ENCODE results near the gene GPRC5C. TPM values are rescaled to one million over a fixed set of nuclear protein-coding genes. Genes with fewer than 3 reads are reported as not detected.

The GPRC5C gene
- 74.7 and 80.3 TPM in 2 replicates for total RNA-seq

- Histone ChIP-seq H3K4me3 (ENCODE audit: low read depth, low read length) (peak within 1 kb of the TSS; percentile 83), H3K27me3 (ENCODE audit: control insufficient read depth, insufficient read depth, low read length) (no peaks in the 10 kb centered on the region), H3K36me3 (ENCODE audit: control insufficient read depth, insufficient read depth, low read length) (no peaks in the 10 kb centered on the region)
- TF ChIP-seq CTCF (IDR thresholded peaks at IDR 0.05; ENCODE audit: insufficient read depth, low read length, poor library complexity, severe bottlenecking) = no peak
- peak; percentile 35 for DNase-seq (ENCODE audit: low read depth)
Measured at GRCh38 chr17:74431568-74432423, at the start of gene GPRC5C. GPRC5C (plus strand) TSS chr17:74432088; CDS start chr17:74439777, 7,689 bp downstream.

GRCh38 chr17:74383141-74383540, 48.7 kb upstream of the GPRC5C start:
- H3K36me3 ChIP-seq (ENCODE audit: control insufficient read depth, insufficient read depth, low read length) = no peaks in the 10 kb centered on the region
- no peak for TF ChIP-seq CTCF (IDR thresholded peaks at IDR 0.05; ENCODE audit: insufficient read depth, low read length, poor library complexity, severe bottlenecking)
- H3K27me3 ChIP-seq (ENCODE audit: control insufficient read depth, insufficient read depth, low read length) = peaks cover 4% of the 10 kb centered on the region
- DNase-seq (ENCODE audit: low read depth) = no peak
- H3K4me3 ChIP-seq (ENCODE audit: low read depth, low read length) = no peak overlapping the region

- Histone ChIP-seq H3K36me3 (ENCODE audit: control insufficient read depth, insufficient read depth, low read length) (no peaks in the 10 kb centered on the region), H3K27me3 (ENCODE audit: control insufficient read depth, insufficient read depth, low read length) (peaks cover 7% of the 10 kb centered on the region), H3K4me3 (ENCODE audit: low read depth, low read length) (no peak overlapping the region)
- DNase-seq (ENCODE audit: low read depth) = no peak
- no peak for TF ChIP-seq CTCF (IDR thresholded peaks at IDR 0.05; ENCODE audit: insufficient read depth, low read length, poor library complexity, severe bottlenecking)
Measured at GRCh38 chr17:74385201-74385600, 46.7 kb upstream of the GPRC5C start.

- no peak overlapping the region for H3K4me3 ChIP-seq (ENCODE audit: low read depth, low read length)
- no peaks in the 10 kb centered on the region for H3K36me3 ChIP-seq (ENCODE audit: control insufficient read depth, insufficient read depth, low read length)
- DNase-seq (ENCODE audit: low read depth) = no peak
- peaks cover 5% of the 10 kb centered on the region for H3K27me3 ChIP-seq (ENCODE audit: control insufficient read depth, insufficient read depth, low read length)
- no peak for TF ChIP-seq CTCF (IDR thresholded peaks at IDR 0.05; ENCODE audit: insufficient read depth, low read length, poor library complexity, severe bottlenecking)
Measured at GRCh38 chr17:74386386-74386785, 45.5 kb upstream of the GPRC5C start.

- H3K4me3 ChIP-seq (ENCODE audit: low read depth, low read length) = no peak overlapping the region
- no peak for DNase-seq (ENCODE audit: low read depth)
- H3K36me3 ChIP-seq (ENCODE audit: control insufficient read depth, insufficient read depth, low read length) = no peaks in the 10 kb centered on the region
- no peak for TF ChIP-seq CTCF (IDR thresholded peaks at IDR 0.05; ENCODE audit: insufficient read depth, low read length, poor library complexity, severe bottlenecking)
- H3K27me3 ChIP-seq (ENCODE audit: control insufficient read depth, insufficient read depth, low read length) = peaks cover 7% of the 10 kb centered on the region
Measured at GRCh38 chr17:74387365-74388218, 44.3 kb upstream of the GPRC5C start.
